ENCODE results near the gene HHAT. TPM values are rescaled to one million over a fixed set of nuclear protein-coding genes. Genes with fewer than 3 reads are reported as not detected.

Gene HHAT
- total and polyA plus RNA-seq, 9 of the 15 experiments (the other 6 are each of a cell fraction or from before 2014, with no cell fraction given), result 0.07 to 0.16 (median 0.13) TPM; not detected in 1

DNA sequence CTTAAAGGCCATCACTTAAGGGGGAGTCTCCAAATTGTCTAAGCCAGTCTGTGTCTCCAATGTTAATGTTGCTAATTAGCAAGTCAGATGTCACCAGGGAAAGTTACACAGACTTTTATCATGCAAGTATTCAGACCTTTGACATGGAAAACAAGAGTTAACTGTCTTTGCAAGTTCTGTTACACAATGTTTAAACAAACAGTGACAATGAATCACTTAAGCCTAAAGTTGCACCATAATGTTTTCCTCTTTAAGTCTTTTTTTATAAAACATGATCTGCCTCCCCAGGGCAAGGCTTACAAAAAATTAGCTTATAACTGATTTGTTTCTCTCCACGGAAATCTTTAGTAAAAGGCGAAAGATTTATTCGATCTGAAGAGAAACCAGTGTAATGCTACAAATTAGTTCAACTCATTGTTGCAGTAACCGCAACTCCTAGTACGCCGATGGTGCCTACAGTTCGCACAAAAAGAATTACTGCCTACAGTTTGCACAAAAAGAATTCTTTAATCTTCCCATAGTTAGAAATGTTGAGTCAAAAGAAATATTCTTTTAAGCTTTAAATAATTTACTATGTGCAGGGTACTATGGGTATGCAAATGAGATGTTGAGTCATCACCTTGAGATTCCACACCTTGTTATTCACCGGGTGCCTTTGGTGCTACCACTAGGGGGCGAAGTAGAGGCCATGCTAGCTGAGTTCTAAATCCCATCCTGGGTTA, 45.3 kb downstream of the HHAT start (continued):
- TF ChIP-seq, protein P1, sequence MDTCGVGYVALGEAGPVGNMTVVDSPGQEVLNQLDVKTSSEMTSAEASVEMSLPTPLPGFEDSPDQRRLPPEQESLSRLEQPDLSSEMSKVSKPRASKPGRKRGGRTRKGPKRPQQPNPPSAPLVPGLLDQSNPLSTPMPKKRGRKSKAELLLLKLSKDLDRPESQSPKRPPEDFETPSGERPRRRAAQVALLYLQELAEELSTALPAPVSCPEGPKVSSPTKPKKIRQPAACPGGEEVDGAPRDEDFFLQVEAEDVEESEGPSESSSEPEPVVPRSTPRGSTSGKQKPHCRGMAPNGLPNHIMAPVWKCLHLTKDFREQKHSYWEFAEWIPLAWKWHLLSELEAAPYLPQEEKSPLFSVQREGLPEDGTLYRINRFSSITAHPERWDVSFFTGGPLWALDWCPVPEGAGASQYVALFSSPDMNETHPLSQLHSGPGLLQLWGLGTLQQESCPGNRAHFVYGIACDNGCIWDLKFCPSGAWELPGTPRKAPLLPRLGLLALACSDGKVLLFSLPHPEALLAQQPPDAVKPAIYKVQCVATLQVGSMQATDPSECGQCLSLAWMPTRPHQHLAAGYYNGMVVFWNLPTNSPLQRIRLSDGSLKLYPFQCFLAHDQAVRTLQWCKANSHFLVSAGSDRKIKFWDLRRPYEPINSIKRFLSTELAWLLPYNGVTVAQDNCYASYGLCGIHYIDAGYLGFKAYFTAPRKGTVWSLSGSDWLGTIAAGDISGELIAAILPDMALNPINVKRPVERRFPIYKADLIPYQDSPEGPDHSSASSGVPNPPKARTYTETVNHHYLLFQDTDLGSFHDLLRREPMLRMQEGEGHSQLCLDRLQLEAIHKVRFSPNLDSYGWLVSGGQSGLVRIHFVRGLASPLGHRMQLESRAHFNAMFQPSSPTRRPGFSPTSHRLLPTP (IDR thresholded peaks at IDR 0.05; ENCODE audit: borderline replicate concordance, extremely low read depth, insufficient read length), result no peak
- TF ChIP-seq, protein P2, sequence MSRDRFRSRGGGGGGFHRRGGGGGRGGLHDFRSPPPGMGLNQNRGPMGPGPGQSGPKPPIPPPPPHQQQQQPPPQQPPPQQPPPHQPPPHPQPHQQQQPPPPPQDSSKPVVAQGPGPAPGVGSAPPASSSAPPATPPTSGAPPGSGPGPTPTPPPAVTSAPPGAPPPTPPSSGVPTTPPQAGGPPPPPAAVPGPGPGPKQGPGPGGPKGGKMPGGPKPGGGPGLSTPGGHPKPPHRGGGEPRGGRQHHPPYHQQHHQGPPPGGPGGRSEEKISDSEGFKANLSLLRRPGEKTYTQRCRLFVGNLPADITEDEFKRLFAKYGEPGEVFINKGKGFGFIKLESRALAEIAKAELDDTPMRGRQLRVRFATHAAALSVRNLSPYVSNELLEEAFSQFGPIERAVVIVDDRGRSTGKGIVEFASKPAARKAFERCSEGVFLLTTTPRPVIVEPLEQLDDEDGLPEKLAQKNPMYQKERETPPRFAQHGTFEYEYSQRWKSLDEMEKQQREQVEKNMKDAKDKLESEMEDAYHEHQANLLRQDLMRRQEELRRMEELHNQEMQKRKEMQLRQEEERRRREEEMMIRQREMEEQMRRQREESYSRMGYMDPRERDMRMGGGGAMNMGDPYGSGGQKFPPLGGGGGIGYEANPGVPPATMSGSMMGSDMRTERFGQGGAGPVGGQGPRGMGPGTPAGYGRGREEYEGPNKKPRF (IDR thresholded peaks at IDR 0.05; ENCODE audit: low read depth, low read length), result no peak
- TF ChIP-seq KLF6 (CRISPR knock-in tag; IDR thresholded peaks at IDR 0.05; ENCODE audit: borderline replicate concordance), result no peak
- no peak for TF ChIP-seq IFI16 (CRISPR knock-in tag; IDR thresholded peaks at IDR 0.05)
- peak; percentile 74 to 82; a peak in 3 of 4 replicates for TF ChIP-seq KDM1A (IDR thresholded peaks at IDR 0.05)
- peak; percentile 36; the same call in 1 of the 2 replicates for TF ChIP-seq NFE2 (IDR thresholded peaks at IDR 0.05; ENCODE audit: low read depth)
- TF ChIP-seq SETDB1 (IDR thresholded peaks at IDR 0.05; ENCODE audit: low read length), result no peak
- no peak for TF ChIP-seq ZNF274 (IDR thresholded peaks at IDR 0.05; ENCODE audit: borderline replicate concordance, low read depth, low read length)
- TF ChIP-seq, protein P3, sequence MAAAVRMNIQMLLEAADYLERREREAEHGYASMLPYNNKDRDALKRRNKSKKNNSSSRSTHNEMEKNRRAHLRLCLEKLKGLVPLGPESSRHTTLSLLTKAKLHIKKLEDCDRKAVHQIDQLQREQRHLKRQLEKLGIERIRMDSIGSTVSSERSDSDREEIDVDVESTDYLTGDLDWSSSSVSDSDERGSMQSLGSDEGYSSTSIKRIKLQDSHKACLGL (CRISPR knock-in tag; IDR thresholded peaks at IDR 0.05; ENCODE audit: borderline replicate concordance, poor library complexity, severe bottlenecking), result no peak
- TF ChIP-seq CBX8 (IDR thresholded peaks at IDR 0.05; ENCODE audit: borderline replicate concordance, extremely low read depth, low read depth, low read length, poor library complexity, severe bottlenecking), result no peak
- TF ChIP-seq ATF7 (IDR thresholded peaks at IDR 0.05), result peak; percentile 80
- TF ChIP-seq NR4A1 (CRISPR knock-in tag; IDR thresholded peaks at IDR 0.05), result no peak
- TF ChIP-seq NR4A1 (tag; IDR thresholded peaks at IDR 0.05), result no peak
- TF ChIP-seq, protein P4, sequence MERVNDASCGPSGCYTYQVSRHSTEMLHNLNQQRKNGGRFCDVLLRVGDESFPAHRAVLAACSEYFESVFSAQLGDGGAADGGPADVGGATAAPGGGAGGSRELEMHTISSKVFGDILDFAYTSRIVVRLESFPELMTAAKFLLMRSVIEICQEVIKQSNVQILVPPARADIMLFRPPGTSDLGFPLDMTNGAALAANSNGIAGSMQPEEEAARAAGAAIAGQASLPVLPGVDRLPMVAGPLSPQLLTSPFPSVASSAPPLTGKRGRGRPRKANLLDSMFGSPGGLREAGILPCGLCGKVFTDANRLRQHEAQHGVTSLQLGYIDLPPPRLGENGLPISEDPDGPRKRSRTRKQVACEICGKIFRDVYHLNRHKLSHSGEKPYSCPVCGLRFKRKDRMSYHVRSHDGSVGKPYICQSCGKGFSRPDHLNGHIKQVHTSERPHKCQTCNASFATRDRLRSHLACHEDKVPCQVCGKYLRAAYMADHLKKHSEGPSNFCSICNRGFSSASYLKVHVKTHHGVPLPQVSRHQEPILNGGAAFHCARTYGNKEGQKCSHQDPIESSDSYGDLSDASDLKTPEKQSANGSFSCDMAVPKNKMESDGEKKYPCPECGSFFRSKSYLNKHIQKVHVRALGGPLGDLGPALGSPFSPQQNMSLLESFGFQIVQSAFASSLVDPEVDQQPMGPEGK (CRISPR knock-in tag; IDR thresholded peaks at IDR 0.05; ENCODE audit: borderline replicate concordance), result no peak
- no peak for TF ChIP-seq NFATC3 (IDR thresholded peaks at IDR 0.05)
- no peak for TF ChIP-seq ZNF165 (CRISPR knock-in tag; IDR thresholded peaks at IDR 0.05; ENCODE audit: borderline replicate concordance)
- no peak for TF ChIP-seq LEF1 (IDR thresholded peaks at IDR 0.05)
- no peak for TF ChIP-seq ZNF140 (CRISPR knock-in tag; IDR thresholded peaks at IDR 0.05)
- no peak for TF ChIP-seq HSF4 (CRISPR knock-in tag; IDR thresholded peaks at IDR 0.05; ENCODE audit: borderline replicate concordance)
- TF ChIP-seq ZNF23 (CRISPR knock-in tag; IDR thresholded peaks at IDR 0.05), result no peak
